Muscle of arm (tissue), 12 donors: ENCODE data around the gene HNRNPL. TPM values are rescaled to one million over a fixed set of nuclear protein-coding genes. Genes with fewer than 3 reads are reported as not detected.

Source experiments
- polyA plus RNA-seq, 12 donors: library from polyadenylated mRNA; unstranded; fragments of 120-200 nt; gene quantifications; one replicate each; pipeline ENCODE4 v1.2.1, GENCODE V29; 2013; ENCODE audit not compliant: insufficient read length in 12 of 12

Gene HNRNPL
- polyA plus RNA-seq, 12 donors = 251 to 16,091 (median 284) TPM

Other genes starting within 250 kb of the HNRNPL start
- 10 to 100 TPM in 5 of 12 donors, 1 to 10 TPM in 5, not detected in 2; 1.8 to 17.8 (median 10.3) TPM for gene MAP4K1, start 232.0 kb downstream of the HNRNPL start, polyA plus RNA-seq
- gene EIF3K, start 230.8 kb downstream of the HNRNPL start, polyA plus RNA-seq = 100 to 1,000 TPM; 195 to 996 (median 338) TPM
- gene ACTN4, start 202.3 kb downstream of the HNRNPL start, polyA plus RNA-seq = 100 to 1,000 TPM; 116 to 322 (median 196) TPM
- gene CAPN12, start 105.5 kb downstream of the HNRNPL start, polyA plus RNA-seq = 1 to 10 TPM in 6 of 12 donors, under 1 TPM in 4, not detected in 2; 0.64 to 5.1 (median 1.3) TPM
- 1 to 10 TPM in 5 of 12 donors, under 1 TPM in 3, not detected in 4; 0.33 to 8.7 (median 1.0) TPM for gene LGALS7, start 76.5 kb downstream of the HNRNPL start, polyA plus RNA-seq
- 100 to 1,000 TPM in 1 of 12 donors, 10 to 100 TPM in 2, 1 to 10 TPM in 2, under 1 TPM in 1, not detected in 6; 0.93 to 126 (median 7.2) TPM for gene LGALS7B, start 60.8 kb downstream of the HNRNPL start, polyA plus RNA-seq
- 100 to 1,000 TPM in 1 of 12 donors, 1 to 10 TPM in 4, under 1 TPM in 6, not detected in 1; 0.50 to 236 (median 0.88) TPM for gene LGALS4, start 37.0 kb downstream of the HNRNPL start, polyA plus RNA-seq
- gene ECH1, start 18.2 kb downstream of the HNRNPL start, polyA plus RNA-seq = 100 to 1,000 TPM in 7 of 12 donors, 10 to 100 TPM in 4, not detected in 1; 86.5 to 129 (median 102) TPM
- 10 to 100 TPM in 3 of 12 donors, 1 to 10 TPM in 8, not detected in 1; 6.4 to 17.9 (median 9.0) TPM for gene RINL, start 28.3 kb upstream of the HNRNPL start, polyA plus RNA-seq
- 100 to 1,000 TPM in 7 of 12 donors, 10 to 100 TPM in 4, not detected in 1; 74.8 to 135 (median 104) TPM for gene SIRT2, start 49.6 kb upstream of the HNRNPL start, polyA plus RNA-seq
- 10 to 100 TPM in 3 of 12 donors, 1 to 10 TPM in 8, not detected in 1; 5.8 to 19.6 (median 7.2) TPM for gene NFKBIB, start 50.0 kb upstream of the HNRNPL start, polyA plus RNA-seq
- gene CCER2, start 62.2 kb upstream of the HNRNPL start, polyA plus RNA-seq = 10 to 100 TPM in 1 of 12 donors, 1 to 10 TPM in 10, not detected in 1; 2.7 to 14.5 (median 4.5) TPM
- gene SARS2, start 80.8 kb upstream of the HNRNPL start, polyA plus RNA-seq = 10 to 100 TPM in 11 of 12 donors, not detected in 1; 16.9 to 42.8 (median 26.5) TPM
- gene MRPS12, start 81.0 kb upstream of the HNRNPL start, polyA plus RNA-seq = 10 to 100 TPM in 11 of 12 donors, not detected in 1; 13.6 to 26.5 (median 14.8) TPM
- gene FBXO17, start 125.8 kb upstream of the HNRNPL start, polyA plus RNA-seq = 10 to 100 TPM in 11 of 12 donors, not detected in 1; 22.6 to 33.6 (median 28.0) TPM
- gene FBXO27, start 182.6 kb upstream of the HNRNPL start, polyA plus RNA-seq = 10 to 100 TPM in 1 of 12 donors, 1 to 10 TPM in 9, under 1 TPM in 1, not detected in 1; 0.89 to 10.3 (median 2.5) TPM
- gene ACP7, start 234.4 kb upstream of the HNRNPL start, polyA plus RNA-seq = under 1 TPM in 9 of 12 donors, not detected in 3; 0.07 to 0.30 (median 0.13) TPM